Left ventricle myocardium inferior (tissue), 1 donor: ENCODE results near the gene KCTD7. TPM values are rescaled to one million over a fixed set of nuclear protein-coding genes. Genes with fewer than 3 reads are reported as not detected.
A peak's percentile ranks its signal among the peaks of the same experiment; 100 is the strongest.
"Not testable (repeated sequence)": the region's sequence is repeated elsewhere in the genome, so short reads cannot be mapped to it uniquely, and the experiment has no call there.

Source experiments
- DNase-seq: peaks from one replicate; pipeline ENCODE4 v3.0.0-alpha.2; 2020
- H3K27ac ChIP-seq: fragments of 200-600 bp; replicated peaks from 2 replicates; pipeline ENCODE4 v1.8.0; 2021
- H3K27me3 ChIP-seq: fragments of 200-600 bp; 2 replicates; pipeline ENCODE4 v1.8.0; 2021; ENCODE audit warnings: low read depth
- H3K36me3 ChIP-seq: fragments of 200-600 bp; 2 replicates; pipeline ENCODE4 v1.8.0; 2021
- H3K4me1 ChIP-seq: fragments of 200-600 bp; 2 replicates; pipeline ENCODE4 v1.8.0; 2021
- H3K4me3 ChIP-seq: fragments of 200-600 bp; 2 replicates; pipeline ENCODE4 v1.8.0; 2021; ENCODE audit warnings: mild to moderate bottlenecking, moderate library complexity
- H3K9me3 ChIP-seq: fragments of 200-600 bp; replicated peaks from 2 replicates; pipeline ENCODE4 v1.8.0; 2021
- intact Hi-C: fragments of 100-400 bp; cut with micrococcal nuclease; formaldehyde crosslinking; loops from one replicate; pipeline ENCODE4 v1.11.0; 2022
- total RNA-seq: library from RNA; stranded (reverse); fragmentation: NEBNext Ultra II Directional; extraction: Animal tissue kit (Norgen Biotek cat#: 25700); gene quantifications from one replicate; pipeline ENCODE4 v1.2.1, GENCODE V29; 2021
- TF ChIP-seq, protein P1 (sequence below): fragments of 200-600 bp; IDR thresholded peaks from 2 replicates; pipeline ENCODE4 v1.8.0; 2021; ENCODE audit warnings: antibody characterized with exemption, mild to moderate bottlenecking, borderline replicate concordance
- donor health status: DM: no; HTN: yes; CAD: no; lungs with severe emphysema.

Gene KCTD7
- total RNA-seq, 1 donor from 2014 or later: 10.8 TPM

- H3K27ac ChIP-seq: peak overlapping the region; percentile 97
- TF ChIP-seq, protein P1, sequence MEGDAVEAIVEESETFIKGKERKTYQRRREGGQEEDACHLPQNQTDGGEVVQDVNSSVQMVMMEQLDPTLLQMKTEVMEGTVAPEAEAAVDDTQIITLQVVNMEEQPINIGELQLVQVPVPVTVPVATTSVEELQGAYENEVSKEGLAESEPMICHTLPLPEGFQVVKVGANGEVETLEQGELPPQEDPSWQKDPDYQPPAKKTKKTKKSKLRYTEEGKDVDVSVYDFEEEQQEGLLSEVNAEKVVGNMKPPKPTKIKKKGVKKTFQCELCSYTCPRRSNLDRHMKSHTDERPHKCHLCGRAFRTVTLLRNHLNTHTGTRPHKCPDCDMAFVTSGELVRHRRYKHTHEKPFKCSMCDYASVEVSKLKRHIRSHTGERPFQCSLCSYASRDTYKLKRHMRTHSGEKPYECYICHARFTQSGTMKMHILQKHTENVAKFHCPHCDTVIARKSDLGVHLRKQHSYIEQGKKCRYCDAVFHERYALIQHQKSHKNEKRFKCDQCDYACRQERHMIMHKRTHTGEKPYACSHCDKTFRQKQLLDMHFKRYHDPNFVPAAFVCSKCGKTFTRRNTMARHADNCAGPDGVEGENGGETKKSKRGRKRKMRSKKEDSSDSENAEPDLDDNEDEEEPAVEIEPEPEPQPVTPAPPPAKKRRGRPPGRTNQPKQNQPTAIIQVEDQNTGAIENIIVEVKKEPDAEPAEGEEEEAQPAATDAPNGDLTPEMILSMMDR: no peak
- H3K4me1 ChIP-seq: peaks cover 28% of the 10 kb centered on the region
- peak; percentile 97 for DNase-seq
- no peaks in the 10 kb centered on the region for H3K9me3 ChIP-seq
- H3K4me3 ChIP-seq: peak overlapping the region; percentile 99
- H3K27me3 ChIP-seq: no peaks in the 10 kb centered on the region
- no peaks in the 10 kb centered on the region for H3K36me3 ChIP-seq
- intact Hi-C loops: no loop called here
Observed at GRCh38 chr7:66681491-66682349, 53.0 kb downstream of the KCTD7 start.

GRCh38 chr7:66682350-66683093, 53.8 kb downstream of the KCTD7 start:
- no peaks in the 10 kb centered on the region for H3K27me3 ChIP-seq
- H3K9me3 ChIP-seq: no peaks in the 10 kb centered on the region
- H3K4me3 ChIP-seq: peak overlapping the region; percentile 99
- H3K27ac ChIP-seq: peak overlapping the region; percentile 97
- intact Hi-C loops: no loop called here
- H3K36me3 ChIP-seq: no peaks in the 10 kb centered on the region
- H3K4me1 ChIP-seq: peaks cover 28% of the 10 kb centered on the region
- TF ChIP-seq, protein P1: no peak
- no peak for DNase-seq

DNA sequence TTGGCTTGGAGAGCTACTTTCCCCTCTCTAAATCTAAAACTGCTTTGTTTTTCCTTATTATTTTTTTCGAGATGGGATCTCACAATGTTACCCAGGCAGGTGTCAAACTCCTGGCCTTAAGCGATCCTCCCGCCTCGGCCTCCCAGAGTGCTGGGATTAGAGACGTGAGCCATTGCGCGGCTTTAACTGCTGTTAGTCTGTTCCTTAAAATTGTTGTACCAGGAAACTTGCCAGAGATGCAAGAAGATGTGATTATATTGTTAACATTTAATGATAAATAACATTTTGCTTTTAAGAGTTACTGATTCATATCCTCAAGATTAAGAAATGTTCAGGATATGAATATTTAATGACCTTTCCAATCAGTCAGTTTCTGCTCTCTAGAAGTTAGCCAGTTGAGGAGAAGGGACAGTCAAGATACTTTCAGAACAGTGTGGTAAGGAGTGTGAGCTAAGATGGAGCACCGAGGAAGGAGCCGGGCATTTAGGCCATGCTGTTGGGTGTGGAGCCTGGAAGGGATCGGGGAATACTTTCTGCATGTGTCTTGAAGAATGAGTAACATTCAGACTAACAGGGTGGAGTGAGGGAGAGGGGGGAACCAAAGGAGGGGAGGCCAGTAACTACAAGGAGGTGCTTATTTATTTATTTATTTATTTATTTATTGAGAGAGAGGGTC, 54.6 kb downstream of the KCTD7 start:
- H3K9me3 ChIP-seq, H3K27me3 ChIP-seq, intact Hi-C loops, H3K27ac ChIP-seq, H3K36me3 ChIP-seq, DNase-seq: not testable (repeated sequence)
- Histone ChIP-seq H3K4me3 (peak overlapping the region; percentile 99), H3K4me1 (peaks cover 28% of the 10 kb centered on the region)

DNA sequence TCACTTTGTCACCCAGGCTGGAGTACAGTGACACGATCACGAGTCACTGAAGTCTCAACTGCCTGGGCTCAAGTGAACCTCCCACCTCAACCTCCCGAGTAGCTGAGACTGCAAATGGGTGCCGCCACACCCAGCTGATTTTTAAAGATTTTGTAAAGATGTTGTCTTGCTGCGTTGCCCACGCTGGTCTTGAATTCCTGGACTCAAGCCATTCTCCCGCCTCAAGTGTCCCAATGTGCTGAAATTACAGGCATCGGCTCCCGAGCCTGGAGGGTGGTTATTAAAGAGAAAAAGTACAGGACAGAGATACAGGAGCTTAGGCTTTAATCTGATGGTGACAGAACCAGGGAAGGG, 55.1 kb downstream of the KCTD7 start:
- Histone ChIP-seq H3K4me3 (no peak overlapping the region), H3K4me1 (peaks cover 28% of the 10 kb centered on the region), H3K27me3 (no peaks in the 10 kb centered on the region), H3K36me3 (no peaks in the 10 kb centered on the region), H3K27ac (no peak overlapping the region), H3K9me3 (peaks cover 8% of the 10 kb centered on the region)
- no peak for DNase-seq
- TF ChIP-seq, protein P1: no peak
- intact Hi-C loops: no loop called here

DNA sequence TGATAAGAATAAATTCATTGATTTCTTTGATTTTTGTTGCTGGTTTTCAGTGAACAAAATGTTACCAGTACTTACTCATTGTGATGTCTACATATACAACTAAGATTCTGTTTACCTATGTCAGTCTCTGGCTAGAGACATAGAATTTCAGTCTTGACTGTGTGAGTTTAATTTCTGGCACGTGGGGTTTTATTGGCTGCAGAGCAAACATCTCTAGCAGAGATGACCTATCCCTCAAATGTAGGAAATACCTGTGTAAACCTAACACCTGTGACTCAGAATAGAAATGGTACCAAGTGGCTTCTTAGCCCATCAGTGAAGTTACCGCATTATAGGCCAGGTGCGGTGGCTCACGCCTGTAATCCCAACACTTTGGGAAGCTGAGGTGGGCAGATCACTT, 57.0 kb downstream of the KCTD7 start:
- H3K4me1 ChIP-seq: peaks cover 26% of the 10 kb centered on the region
- H3K27ac ChIP-seq, H3K36me3 ChIP-seq, intact Hi-C loops, H3K9me3 ChIP-seq, H3K4me3 ChIP-seq, DNase-seq, H3K27me3 ChIP-seq: not testable (repeated sequence)

- H3K4me3 ChIP-seq: no peak overlapping the region
- H3K4me1 ChIP-seq: peaks cover 12% of the 10 kb centered on the region
- TF ChIP-seq, protein P1: no peak
- intact Hi-C loops: no loop called here
- peaks cover 8% of the 10 kb centered on the region for H3K9me3 ChIP-seq
- H3K27ac ChIP-seq: no peak overlapping the region
- no peaks in the 10 kb centered on the region for H3K36me3 ChIP-seq
- H3K27me3 ChIP-seq: no peaks in the 10 kb centered on the region
- DNase-seq: no peak
Observed at GRCh38 chr7:66687186-66687585, 58.5 kb downstream of the KCTD7 start.

GRCh38 chr7:66687672-66688071, 59.0 kb downstream of the KCTD7 start:
- H3K27ac ChIP-seq, DNase-seq, H3K27me3 ChIP-seq, intact Hi-C loops, H3K9me3 ChIP-seq, H3K4me3 ChIP-seq, H3K4me1 ChIP-seq, H3K36me3 ChIP-seq: not testable (repeated sequence)
